HG03045 (cell line): Measurements from ENCODE around the gene CACNA1C.

Experiments used
- ATAC-seq: cut with Tn5 transposase; IDR thresholded peaks from one replicate; pipeline ENCODE4 v1.9.1; 2021; ENCODE audit warnings: mild to moderate bottlenecking, moderate library complexity; ENCODE audit not compliant: unreplicated experiment

CACNA1C gene

DNA sequence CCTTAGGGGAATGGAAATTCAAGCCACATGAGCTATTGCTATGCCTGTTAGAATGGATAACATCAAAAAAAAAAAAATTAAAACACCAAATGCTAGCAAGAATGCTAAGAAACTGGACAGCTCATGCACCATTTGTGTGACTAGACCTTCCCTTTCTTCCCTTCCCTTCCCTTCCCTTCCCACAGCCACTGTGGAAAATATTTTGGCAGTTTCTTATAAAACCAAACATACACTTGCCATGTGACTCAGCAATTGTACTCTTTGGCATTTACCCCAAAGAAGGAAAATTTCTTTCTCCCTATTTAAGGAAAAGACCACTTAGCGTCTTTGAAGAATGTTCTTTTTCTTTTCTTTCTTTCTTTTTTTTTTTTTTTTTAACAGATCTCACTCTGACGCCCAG is 692.9 kb downstream of the CACNA1C start:
- ATAC-seq = no peak
